Skeletal muscle tissue (tissue), 4 donors: ENCODE measurements around the gene SOX8. TPM values are rescaled to one million over a fixed set of nuclear protein-coding genes. Genes with fewer than 3 reads are reported as not detected.

Experiments used
- H3K27ac ChIP-seq: one replicate; pipeline ENCODE4 v1.7.0; 2013; ENCODE audit warnings: mild to moderate bottlenecking, low read depth, low read length, inconsistent platforms
- H3K27me3 ChIP-seq, 3 donors: one replicate each; pipeline ENCODE4 v1.7.0; 2013; ENCODE audit warnings: low read length in 3 of 3; ENCODE audit not compliant: control insufficient read depth in 3 of 3, insufficient read depth in 3 of 3
- H3K36me3 ChIP-seq, 3 donors: one replicate each; pipeline ENCODE4 v1.7.0; 2013; ENCODE audit warnings: low read length in 3 of 3; ENCODE audit not compliant: control insufficient read depth in 3 of 3, insufficient read depth in 3 of 3
- H3K4me1 ChIP-seq, 3 donors: one replicate each; pipeline ENCODE4 v1.7.0; 2013; ENCODE audit warnings: low read length in 3 of 3, mild to moderate bottlenecking in 3 of 3; ENCODE audit not compliant: control insufficient read depth in 3 of 3, insufficient read depth in 3 of 3
- H3K4me3 ChIP-seq, 3 donors: one replicate each; pipeline ENCODE4 v1.7.0; 2013; ENCODE audit warnings: low read length in 3 of 3
- H3K9ac ChIP-seq, 3 donors: one replicate each; pipeline ENCODE4 v1.7.0; 2013; ENCODE audit warnings: low read length in 3 of 3, mild to moderate bottlenecking in 3 of 3, moderate library complexity in 2 of 3, low read depth in 1 of 3
- H3K9me3 ChIP-seq, 3 donors: one replicate each; pipeline ENCODE4 v1.7.0; 2013; ENCODE audit warnings: low read length in 3 of 3; ENCODE audit not compliant: control insufficient read depth in 3 of 3
- total RNA-seq: library from RNA; depleted of rRNA; stranded (reverse); fragments of >200 nt; gene quantifications from one replicate; pipeline ENCODE4 v1.2.3, GENCODE V29; 2014
- donor health status: Osteomylitis.

The SOX8 gene
- total RNA-seq, 1 donor from 2014 or later = 26.1 TPM

GRCh38 chr16:1010251-1010650 is 28.7 kb downstream of the SOX8 start:
- no peaks in the 10 kb centered on the region for H3K4me1 ChIP-seq
- H3K4me3 ChIP-seq = no peak overlapping the region
- no peaks in the 10 kb centered on the region for H3K9me3 ChIP-seq
- no peaks in the 10 kb centered on the region for H3K36me3 ChIP-seq
- H3K27me3 ChIP-seq = peaks cover 34 to 52% (median 44%) of the 10 kb centered on the region in 3 donors
- H3K27ac ChIP-seq = no peak overlapping the region
- H3K9ac ChIP-seq = no peak overlapping the region

DNA sequence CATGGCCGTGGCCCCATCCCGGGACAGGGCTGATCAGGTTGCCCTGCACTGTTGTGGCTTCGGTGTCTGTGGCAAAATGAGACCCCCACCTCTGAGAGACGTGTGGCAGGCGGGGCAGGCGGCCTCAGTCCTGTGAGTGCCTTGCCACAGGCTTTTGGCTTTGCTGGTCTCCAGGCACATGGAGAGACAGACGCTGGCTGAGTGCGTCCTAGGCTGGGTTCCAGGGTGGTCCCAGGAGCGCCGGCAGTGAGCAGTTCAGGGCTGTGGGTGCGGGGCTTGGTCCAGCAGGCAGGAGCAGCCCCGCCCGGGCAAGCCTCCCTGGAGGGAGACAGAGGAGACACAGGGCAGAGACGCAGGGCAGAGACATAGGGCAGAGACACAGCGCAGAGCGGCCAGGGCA is 29.2 kb downstream of the SOX8 start:
- H3K36me3 ChIP-seq = no peaks in the 10 kb centered on the region
- no peaks in the 10 kb centered on the region for H3K9me3 ChIP-seq
- H3K4me3 ChIP-seq = no peak overlapping the region
- no peak overlapping the region for H3K9ac ChIP-seq
- H3K27me3 ChIP-seq = peaks cover 34 to 52% (median 44%) of the 10 kb centered on the region in 3 donors
- no peaks in the 10 kb centered on the region for H3K4me1 ChIP-seq
- no peak overlapping the region for H3K27ac ChIP-seq

DNA sequence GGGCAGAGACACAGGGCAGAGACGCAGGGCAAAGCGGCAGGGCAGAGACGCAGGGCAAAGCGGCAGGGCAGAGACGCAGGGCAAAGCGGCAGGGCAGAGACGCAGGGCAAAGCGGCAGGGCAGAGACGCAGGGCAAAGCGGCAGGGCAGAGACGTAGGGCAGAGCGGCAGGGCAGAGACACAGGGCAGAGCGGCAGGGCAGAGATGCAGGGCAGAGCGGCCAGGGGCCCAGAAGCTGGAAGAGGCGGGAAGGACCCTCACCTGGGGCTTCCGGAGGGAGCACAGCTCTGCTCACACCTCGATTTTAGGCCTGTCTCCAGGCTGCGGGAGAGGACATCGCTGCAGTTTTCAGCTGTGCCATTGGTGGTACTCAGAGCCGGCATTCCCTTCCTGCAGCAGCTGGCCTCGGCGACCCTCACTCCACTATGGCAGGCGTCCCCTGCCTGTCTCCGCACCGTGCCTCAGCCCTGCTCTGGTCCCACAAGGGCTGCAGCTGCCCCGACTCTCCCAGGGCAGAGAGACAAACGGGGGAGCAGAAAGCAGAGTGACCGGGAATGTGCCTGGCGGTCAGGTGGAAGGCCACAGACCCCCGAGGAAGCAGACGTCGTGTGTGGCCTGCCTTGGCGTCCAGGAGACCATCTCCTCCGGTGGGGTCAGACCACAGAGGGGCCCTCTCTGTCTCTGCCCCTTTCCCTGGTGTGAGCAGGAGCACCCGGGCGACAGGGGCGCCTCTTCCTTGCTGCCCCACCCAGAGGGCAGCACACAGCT is 29.9 kb downstream of the SOX8 start:
- H3K9ac ChIP-seq = no peak overlapping the region
- H3K27ac ChIP-seq = no peak overlapping the region
- H3K36me3 ChIP-seq = no peaks in the 10 kb centered on the region
- peaks cover 34 to 52% (median 41%) of the 10 kb centered on the region in 3 donors for H3K27me3 ChIP-seq
- no peaks in the 10 kb centered on the region for H3K9me3 ChIP-seq
- no peaks in the 10 kb centered on the region for H3K4me1 ChIP-seq
- H3K4me3 ChIP-seq = no peak overlapping the region

DNA sequence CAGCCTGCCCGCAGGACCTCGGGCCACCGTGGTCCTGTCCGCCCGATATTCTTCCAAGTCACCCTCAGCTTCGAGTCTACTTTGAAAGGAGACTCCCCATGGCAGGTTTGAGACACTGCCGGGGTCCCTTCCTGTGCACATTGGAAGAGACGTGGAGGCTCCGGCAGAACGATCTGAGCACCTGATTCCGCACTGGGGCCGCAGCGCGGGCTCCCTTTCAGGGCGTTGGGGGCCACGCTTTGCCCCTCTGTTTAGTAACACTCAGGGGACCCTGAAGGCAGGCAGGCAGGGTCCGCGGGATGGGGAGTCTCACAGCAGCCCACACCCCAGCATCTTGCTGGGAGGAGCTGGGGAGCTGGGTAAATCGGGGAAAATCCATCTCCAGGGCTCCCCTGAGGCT is 30.6 kb downstream of the SOX8 start:
- no peaks in the 10 kb centered on the region for H3K36me3 ChIP-seq
- H3K4me3 ChIP-seq = no peak overlapping the region
- H3K4me1 ChIP-seq = no peaks in the 10 kb centered on the region
- H3K9ac ChIP-seq = no peak overlapping the region
- no peak overlapping the region for H3K27ac ChIP-seq
- H3K9me3 ChIP-seq = no peaks in the 10 kb centered on the region
- peaks cover 32 to 49% (median 41%) of the 10 kb centered on the region in 3 donors for H3K27me3 ChIP-seq

GRCh38 chr16:1012722-1013592 is 31.4 kb downstream of the SOX8 start:
- peaks cover 24 to 41% (median 34%) of the 10 kb centered on the region in 3 donors for H3K27me3 ChIP-seq

DNA sequence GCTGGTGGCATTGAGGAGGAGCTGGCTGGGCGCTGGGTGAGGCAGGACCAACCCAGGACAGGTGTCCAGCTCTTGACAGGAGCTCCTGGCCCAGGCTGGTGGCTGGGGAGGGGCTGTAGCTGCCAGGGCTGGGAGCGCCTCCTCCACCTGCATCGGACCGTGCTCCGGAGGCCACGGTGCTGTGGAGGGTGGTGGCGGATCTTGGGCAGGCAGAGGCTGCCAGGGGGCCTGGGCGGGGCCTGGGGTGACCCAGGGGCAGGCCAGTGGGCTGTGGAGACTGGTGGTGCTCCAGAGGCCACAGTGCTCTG is 32.0 kb downstream of the SOX8 start:
- Histone ChIP-seq H3K4me1 (peaks cover 0 to 1% (median 0%) of the 10 kb centered on the region in 3 donors), H3K27me3 (peaks cover 19 to 35% (median 31%) of the 10 kb centered on the region in 3 donors), H3K36me3 (no peaks in the 10 kb centered on the region), H3K9ac (no peak overlapping the region), H3K4me3 (no peak overlapping the region), H3K27ac (no peak overlapping the region), H3K9me3 (no peaks in the 10 kb centered on the region)

More at GRCh38 chr16:1012722-1013592, 31.4 kb downstream of the SOX8 start:
- H3K4me3 ChIP-seq = no peak overlapping the region
- no peaks in the 10 kb centered on the region for H3K9me3 ChIP-seq
- H3K36me3 ChIP-seq = no peaks in the 10 kb centered on the region
- H3K9ac ChIP-seq = no peak overlapping the region
- H3K27ac ChIP-seq = no peak overlapping the region
- H3K4me1 ChIP-seq = no peaks in the 10 kb centered on the region

DNA sequence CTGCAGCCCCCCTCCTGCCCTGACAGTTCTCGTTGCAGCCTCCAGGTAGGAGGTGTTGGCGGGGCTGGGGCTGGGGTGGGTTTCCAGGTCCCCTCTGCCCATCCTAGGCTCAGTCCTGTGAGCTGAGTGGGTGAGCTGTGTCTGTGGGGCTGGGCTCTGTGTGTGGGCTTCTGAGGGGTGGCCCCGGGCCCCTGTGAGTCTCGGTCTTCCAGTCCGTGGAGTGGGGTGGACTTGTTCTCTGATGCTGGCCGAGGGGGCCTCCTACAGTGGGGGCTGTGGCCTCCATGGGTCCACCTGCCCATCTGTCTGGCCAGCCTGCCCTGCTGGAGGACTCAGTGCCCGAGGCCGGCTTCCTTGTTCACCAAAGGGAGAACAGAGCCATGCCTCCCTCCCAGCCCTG is 32.7 kb downstream of the SOX8 start:
- H3K27ac ChIP-seq = no peak overlapping the region
- H3K9ac ChIP-seq = no peak overlapping the region
- H3K27me3 ChIP-seq = peaks cover 19 to 34% (median 30%) of the 10 kb centered on the region in 3 donors

DNA sequence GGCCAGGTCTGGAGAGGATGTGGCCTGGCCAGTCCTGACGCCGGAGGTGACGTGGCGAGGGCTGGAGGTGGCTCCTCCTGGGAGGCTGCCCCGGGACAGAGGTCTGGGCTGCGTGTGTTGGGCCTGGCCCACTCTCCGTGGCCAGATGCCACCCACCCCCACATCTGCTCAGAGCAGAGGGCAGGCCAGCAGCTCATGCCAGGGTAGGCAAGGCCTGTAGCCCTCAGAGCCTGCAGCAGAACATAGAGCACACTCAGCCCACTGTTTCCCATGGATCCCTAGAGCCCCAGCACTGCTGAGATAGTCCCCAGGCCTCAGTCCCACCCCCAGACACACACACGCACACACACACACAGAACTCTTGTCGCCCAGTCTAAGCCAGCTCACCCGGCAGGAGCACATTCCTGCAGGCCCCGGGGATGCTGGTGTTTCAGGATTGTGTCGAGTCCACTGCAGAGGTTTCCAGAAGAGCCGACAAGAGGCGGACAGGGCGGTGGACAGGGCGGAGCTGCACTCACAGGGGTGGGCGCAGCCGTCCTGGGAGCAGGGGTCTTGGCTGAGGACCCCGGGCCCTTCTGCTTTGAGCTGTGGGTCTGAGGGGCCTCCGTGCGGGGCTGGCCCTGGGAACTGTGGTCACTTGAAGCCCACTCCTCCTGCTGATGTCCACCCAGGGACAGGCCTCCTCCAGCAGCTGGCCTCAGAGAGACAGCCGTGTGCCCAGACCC is 33.4 kb downstream of the SOX8 start:
- Histone ChIP-seq H3K36me3 (no peaks in the 10 kb centered on the region), H3K4me1 (peaks cover 8 to 14% (median 12%) of the 10 kb centered on the region in 3 donors), H3K9me3 (no peaks in the 10 kb centered on the region), H3K27me3 (peaks cover 21 to 30% (median 30%) of the 10 kb centered on the region in 3 donors), H3K27ac (no peak overlapping the region), H3K4me3 (no peak overlapping the region), H3K9ac (no peak overlapping the region)

More for the DNA sequence above, 32.7 kb downstream of the SOX8 start:
- Histone ChIP-seq H3K36me3 (no peaks in the 10 kb centered on the region), H3K4me1 (peaks cover 4 to 7% (median 5%) of the 10 kb centered on the region in 3 donors), H3K4me3 (no peak overlapping the region), H3K9me3 (no peaks in the 10 kb centered on the region)

DNA sequence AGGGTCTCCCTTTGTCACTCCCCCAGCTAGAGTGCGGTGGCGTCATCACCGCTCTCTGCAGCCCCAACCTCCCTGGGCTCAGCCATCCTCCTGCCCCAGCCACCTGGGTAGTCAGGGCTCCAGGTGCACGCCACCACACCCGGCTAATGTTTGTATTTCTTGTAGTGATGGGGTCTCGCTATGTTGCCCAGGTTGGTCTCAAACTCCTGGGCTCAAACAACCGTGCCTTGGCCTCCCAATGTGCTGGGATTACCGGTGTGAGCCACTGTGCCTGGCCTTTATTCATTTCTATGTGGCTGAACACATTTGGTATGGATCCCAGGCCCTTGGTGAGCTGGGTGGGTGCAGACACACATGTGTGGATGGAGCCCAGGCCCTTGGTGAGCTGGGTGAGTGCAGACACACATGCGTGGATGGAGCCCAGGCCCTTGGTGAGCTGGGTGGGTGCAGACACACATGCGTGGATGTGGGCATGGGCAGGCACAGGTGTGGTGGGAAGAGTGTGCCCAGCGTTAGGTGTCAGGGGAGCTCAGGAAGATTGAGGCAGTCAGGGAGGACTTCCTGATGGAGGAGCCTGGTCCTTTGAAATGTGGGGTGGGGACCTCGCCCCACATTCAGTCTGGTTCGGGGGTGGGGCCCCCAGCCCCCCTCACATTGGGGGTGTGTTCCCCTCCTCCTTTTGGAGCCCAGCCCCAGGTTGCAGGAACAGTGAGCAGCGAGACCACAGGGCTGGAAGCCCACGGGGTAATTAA is 37.1 kb downstream of the SOX8 start:
- peak overlapping the region in 1 of 3 donors; percentile 49 for H3K4me3 ChIP-seq
- H3K9me3 ChIP-seq = no peaks in the 10 kb centered on the region
- H3K27me3 ChIP-seq = peaks cover 24 to 39% (median 38%) of the 10 kb centered on the region in 3 donors
- no peaks in the 10 kb centered on the region for H3K36me3 ChIP-seq
- H3K4me1 ChIP-seq = peaks cover 11 to 18% (median 16%) of the 10 kb centered on the region in 3 donors
- H3K9ac ChIP-seq = peak overlapping the region in 2 of 3 donors; percentile 59 to 72
- H3K27ac ChIP-seq = no peak overlapping the region
